ENCODE data around the gene LRCH4.
"Not testable (repeated sequence)": the region's sequence is repeated elsewhere in the genome, so short reads cannot be mapped to it uniquely, and the experiment has no call there.

GRCh38 chr7:100528108-100528866 is 57.6 kb downstream of the LRCH4 start:
- TF ChIP-seq POLR2A (IDR thresholded peaks at IDR 0.05) = not testable (repeated sequence)
- TF ChIP-seq, protein P1, sequence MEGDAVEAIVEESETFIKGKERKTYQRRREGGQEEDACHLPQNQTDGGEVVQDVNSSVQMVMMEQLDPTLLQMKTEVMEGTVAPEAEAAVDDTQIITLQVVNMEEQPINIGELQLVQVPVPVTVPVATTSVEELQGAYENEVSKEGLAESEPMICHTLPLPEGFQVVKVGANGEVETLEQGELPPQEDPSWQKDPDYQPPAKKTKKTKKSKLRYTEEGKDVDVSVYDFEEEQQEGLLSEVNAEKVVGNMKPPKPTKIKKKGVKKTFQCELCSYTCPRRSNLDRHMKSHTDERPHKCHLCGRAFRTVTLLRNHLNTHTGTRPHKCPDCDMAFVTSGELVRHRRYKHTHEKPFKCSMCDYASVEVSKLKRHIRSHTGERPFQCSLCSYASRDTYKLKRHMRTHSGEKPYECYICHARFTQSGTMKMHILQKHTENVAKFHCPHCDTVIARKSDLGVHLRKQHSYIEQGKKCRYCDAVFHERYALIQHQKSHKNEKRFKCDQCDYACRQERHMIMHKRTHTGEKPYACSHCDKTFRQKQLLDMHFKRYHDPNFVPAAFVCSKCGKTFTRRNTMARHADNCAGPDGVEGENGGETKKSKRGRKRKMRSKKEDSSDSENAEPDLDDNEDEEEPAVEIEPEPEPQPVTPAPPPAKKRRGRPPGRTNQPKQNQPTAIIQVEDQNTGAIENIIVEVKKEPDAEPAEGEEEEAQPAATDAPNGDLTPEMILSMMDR (IDR thresholded peaks at IDR 0.05) = not testable (repeated sequence)

Data from thyroid gland (tissue), 4 donors.